Endodermal cell (in vitro differentiated cells): ENCODE results near the gene CISD1. TPM values are rescaled to one million over a fixed set of nuclear protein-coding genes. Genes with fewer than 3 reads are reported as not detected.

Source experiments
- DNase-seq: peaks from one replicate; pipeline ENCODE4 v3.0.0-alpha.2; 2017
- H3K27ac ChIP-seq: 2 replicates; pipeline ENCODE4 v1.5.1; 2013; ENCODE audit warnings: mild to moderate bottlenecking, low read depth, low read length, moderate library complexity
- H3K27me3 ChIP-seq: 2 replicates; pipeline ENCODE4 v1.6.1; 2013; ENCODE audit warnings: mild to moderate bottlenecking, low read length, moderate library complexity; ENCODE audit not compliant: insufficient read depth, control insufficient read depth, poor library complexity, severe bottlenecking
- H3K36me3 ChIP-seq: 2 replicates; pipeline ENCODE4 v1.7.0; 2013; ENCODE audit warnings: mild to moderate bottlenecking, low read length, moderate library complexity; ENCODE audit not compliant: control insufficient read depth, insufficient read depth
- H3K4me1 ChIP-seq: one replicate; pipeline ENCODE4 v1.7.0; 2013; ENCODE audit warnings: low read length; ENCODE audit not compliant: control insufficient read depth, insufficient read depth
- H3K4me3 ChIP-seq: 2 replicates; pipeline ENCODE4 v1.5.1; 2013; ENCODE audit warnings: mild to moderate bottlenecking, low read length, moderate library complexity
- H3K9ac ChIP-seq: 2 replicates; pipeline ENCODE4 v1.6.1; 2013; ENCODE audit warnings: mild to moderate bottlenecking, low read length, moderate library complexity; ENCODE audit not compliant: poor library complexity, severe bottlenecking; ENCODE audit errors: extremely low read depth
- H3K9me3 ChIP-seq: 2 replicates; pipeline ENCODE4 v1.6.1; 2013; ENCODE audit warnings: mild to moderate bottlenecking, low read length, moderate library complexity; ENCODE audit not compliant: control insufficient read depth
- H3K27ac Mint-ChIP-seq: 2 replicates; pipeline ENCODE4 v1.8.0; 2020; ENCODE audit warnings: mixed read lengths
- H3K27me3 Mint-ChIP-seq: 2 replicates; pipeline ENCODE4 v1.8.0; 2021; ENCODE audit warnings: mild to moderate bottlenecking, mixed read lengths; ENCODE audit not compliant: insufficient read depth
- H3K36me3 Mint-ChIP-seq: 2 replicates; pipeline ENCODE4 v1.8.0; 2020; ENCODE audit warnings: low read depth, mixed read lengths
- H3K4me1 Mint-ChIP-seq: 2 replicates; pipeline ENCODE4 v1.8.0; 2020; ENCODE audit warnings: mixed read lengths
- H3K4me3 Mint-ChIP-seq: 2 replicates; pipeline ENCODE4 v1.8.0; 2020; ENCODE audit warnings: mild to moderate bottlenecking, moderate library complexity, mixed read lengths
- H3K9me3 Mint-ChIP-seq: 2 replicates; pipeline ENCODE4 v1.8.0; 2020; ENCODE audit warnings: mild to moderate bottlenecking, mixed read lengths
- CTCF ChIP-seq: fragments of 200-600 bp; sonication (generic); conservative IDR thresholded peaks from 2 replicates; pipeline ENCODE4 v1.5.0; 2021; ENCODE audit warnings: antibody characterized with exemption, mild to moderate bottlenecking
- WGBS, 2 experiments: methylation state at CpG; one replicate each; pipeline versions ENCODE4 v1.1.5 to v1.1.7; 2013; ENCODE audit warnings: missing lambda C conversion rate in 2 of 2, mixed read lengths in 1 of 2; ENCODE audit not compliant: insufficient coverage in 1 of 2, insufficient read length in 1 of 2; 5-methylcytosine and 5-hydroxymethylcytosine counted together
- total RNA-seq, 2 donors: library from RNA; stranded (reverse); fragmentation: NEBNext Ultra II Directional in 1 of 2; extraction: Animal tissue kit (Norgen Biotek cat#: 25700) in 1 of 2; gene quantifications; 2 replicates in 1 of 2; 3 replicates in 1 of 2; pipeline ENCODE4 v1.2.1, GENCODE V29; 2021

Gene CISD1
- total RNA-seq, 2 donors from 2014 or later = 33.9 to 39.0 TPM

GRCh38 chr10:58266826-58267712 lies 1.9 kb upstream of the CISD1 start:
- Histone ChIP-seq H3K9ac (peak overlapping the region; percentile 50), H3K4me3 (peak overlapping the region; percentile 86), H3K36me3 (no peaks in the 10 kb centered on the region), H3K4me1 (peaks cover 4% of the 10 kb centered on the region), H3K27me3 (no peaks in the 10 kb centered on the region), H3K27ac (peak overlapping the region; percentile 21), H3K9me3 (no peaks in the 10 kb centered on the region)
- peak overlapping the region; percentile 89 for H3K4me3 Mint-ChIP-seq
- no peaks in the 10 kb centered on the region for H3K9me3 Mint-ChIP-seq
- WGBS, 2 experiments = 0% methylated on average over 17 to 53 of the region's 53 CpGs
- no peak for TF ChIP-seq CTCF
- peak overlapping the region; percentile 95 for H3K27ac Mint-ChIP-seq
- H3K27me3 Mint-ChIP-seq = no peaks in the 10 kb centered on the region
- peaks cover 22% of the 10 kb centered on the region for H3K4me1 Mint-ChIP-seq
- peak; percentile 74 for DNase-seq
- H3K36me3 Mint-ChIP-seq = peaks cover 6% of the 10 kb centered on the region

- Histone ChIP-seq H3K4me1 (peaks cover 4% of the 10 kb centered on the region), H3K9ac (peak within 1 kb of the TSS; percentile 50), H3K4me3 (peak within 1 kb of the TSS; percentile 86), H3K27me3 (no peaks in the 10 kb centered on the region), H3K27ac (peak within 1 kb of the TSS; percentile 21), H3K36me3 (no peaks in the 10 kb centered on the region), H3K9me3 (no peaks in the 10 kb centered on the region)
- peaks cover 7% of the 10 kb centered on the region for H3K36me3 Mint-ChIP-seq
- TF ChIP-seq CTCF = no peak
- H3K4me3 Mint-ChIP-seq = peak within 1 kb of the TSS; percentile 89
- no peaks in the 10 kb centered on the region for H3K27me3 Mint-ChIP-seq
- peaks cover 22% of the 10 kb centered on the region for H3K4me1 Mint-ChIP-seq
- no peaks in the 10 kb centered on the region for H3K9me3 Mint-ChIP-seq
- peak within 1 kb of the TSS; percentile 98 for H3K27ac Mint-ChIP-seq
- peak; percentile 96 for DNase-seq
- 0% methylated on average over 76 of the region's 76 CpGs; no CpG with 5 or more reads in 1 of the 2 experiments for WGBS, 2 experiments
These were observed 1.1 kb upstream of the CISD1 start, which contains the start of gene IPMK for GRCh38 chr10:58267713-58268453. IPMK (minus strand) TSS chr10:58267894; CDS start chr10:58267611, 283 bp downstream.

GRCh38 chr10:58268454-58268945 lies 462 bp upstream of the CISD1 start:
- H3K36me3 Mint-ChIP-seq = peaks cover 9% of the 10 kb centered on the region
- no peak for DNase-seq
- Histone ChIP-seq H3K27ac (peak overlapping the region; percentile 19), H3K4me1 (peaks cover 4% of the 10 kb centered on the region), H3K36me3 (no peaks in the 10 kb centered on the region), H3K27me3 (no peaks in the 10 kb centered on the region), H3K9me3 (no peaks in the 10 kb centered on the region), H3K9ac (peak overlapping the region; percentile 29), H3K4me3 (peak overlapping the region; percentile 86)
- peak overlapping the region; percentile 98 for H3K27ac Mint-ChIP-seq
- no peaks in the 10 kb centered on the region for H3K9me3 Mint-ChIP-seq
- no peak for TF ChIP-seq CTCF
- H3K27me3 Mint-ChIP-seq = no peaks in the 10 kb centered on the region
- H3K4me1 Mint-ChIP-seq = peaks cover 22% of the 10 kb centered on the region
- peak overlapping the region; percentile 89 for H3K4me3 Mint-ChIP-seq
- 0% methylated on average over 8 to 13 of the region's 13 CpGs for WGBS, 2 experiments
